HepG2 (cell line): ENCODE data around the gene H6PD. TPM values are rescaled to one million over a fixed set of nuclear protein-coding genes. Genes with fewer than 3 reads are reported as not detected.

Source experiments
- ATAC-seq: fragments of 200-7000 bp; cut with Tn5 transposase; 3 replicates; pipeline ENCODE4 v1.9.1; 2020; ENCODE audit warnings: mild to moderate bottlenecking, moderate library complexity
- BruUV-seq: library from RNA; stranded (reverse); fragments of 400-500 nt; replicated peaks from 2 replicates; lab custom pipeline; 2021; lab: Mats Ljungman, UMichigan
- CTCF ChIA-PET: fragments of 300-600 bp; formaldehyde crosslinking; extraction: SDS; loops from one replicate; lab custom pipeline; 2021; ENCODE audit warnings: low total read pairs, inconsistent platforms, low intra/inter-chr PET ratio; lab: Yijun Ruan, JAX
- POLR2A ChIA-PET: fragments of 350-600 bp; sonication (Branson Sonifier 250); formaldehyde crosslinking; loops from one replicate; lab custom pipeline; 2020; ENCODE audit warnings: antibody characterized with exemption, inconsistent platforms; lab: Yijun Ruan, JAX
- DNase-seq: peaks from one replicate; pipeline ENCODE4 v3.0.0-alpha.2; 2015; ENCODE audit warnings: low spot score
- FAIRE-seq: peaks from 3 replicates; lab custom pipeline; 2011; peaks lifted over from hg19 to GRCh38; lab: Jason Lieb, UNC
- H2AFZ ChIP-seq: one replicate; pipeline ENCODE4 v1.6.1; 2011; ENCODE audit warnings: low read length, inconsistent platforms
- H3K27ac ChIP-seq: fragments of 300-600 bp; 3 replicates; pipeline ENCODE4 v1.8.0; 2011; ENCODE audit warnings: mixed run types, mild to moderate bottlenecking, mixed read lengths, low read length, inconsistent platforms; ENCODE audit not compliant: insufficient read depth; ENCODE audit errors: extremely low read length
- H3K27me3 ChIP-seq, 2 experiments: fragments of 200-600 bp in 1 of 2; 2 replicates in 1 of 2; 3 replicates in 1 of 2; pipeline versions ENCODE4 v1.6.0 to v1.8.0; 2011; ENCODE audit warnings: low read length in 2 of 2, mild to moderate bottlenecking in 2 of 2, moderate library complexity in 2 of 2, inconsistent platforms in 1 of 2; ENCODE audit not compliant: insufficient read depth in 2 of 2, control insufficient read depth in 1 of 2
- H3K36me3 ChIP-seq, 2 experiments: fragments of 200-600 bp in 1 of 2; replicated peaks in 1 of 2; 2 replicates in 1 of 2; 3 replicates in 1 of 2; pipeline versions ENCODE4 v1.5.1 to v1.8.0; 2011; ENCODE audit warnings: low read length in 2 of 2, inconsistent platforms in 1 of 2; ENCODE audit not compliant: insufficient read depth in 2 of 2, control insufficient read depth in 1 of 2
- H3K4me1 ChIP-seq: 2 replicates; pipeline ENCODE4 v1.5.1; 2012; ENCODE audit warnings: low read length, inconsistent platforms; ENCODE audit not compliant: insufficient read depth
- H3K4me2 ChIP-seq: 2 replicates; pipeline ENCODE4 v1.6.0; 2011; ENCODE audit warnings: low read depth, low read length, inconsistent platforms
- H3K4me3 ChIP-seq, 3 experiments: fragments of 200-600 bp in 1 of 3; sonication (generic), shearing (Covaris generic) in 1 of 3; replicated peaks in 1 of 3; 2 replicates each; pipeline ENCODE4 v1.5.1; 2011 to 2016; ENCODE audit warnings: low read length in 3 of 3, inconsistent platforms in 2 of 3, low read depth in 2 of 3, mild to moderate bottlenecking in 2 of 3, control low read depth in 1 of 3, mixed read lengths in 1 of 3; ENCODE audit not compliant: insufficient read depth in 1 of 3
- H3K79me2 ChIP-seq: one replicate; pipeline ENCODE4 v1.6.1; 2011; ENCODE audit warnings: low read length, inconsistent platforms; ENCODE audit not compliant: insufficient read depth
- H3K9ac ChIP-seq: 2 replicates; pipeline ENCODE4 v1.6.0; 2011; ENCODE audit warnings: mild to moderate bottlenecking, low read depth, low read length, inconsistent platforms; ENCODE audit not compliant: insufficient read depth
- H3K9me3 ChIP-seq: 2 replicates; pipeline ENCODE4 v1.5.1; 2012; ENCODE audit warnings: mild to moderate bottlenecking, low read length
- H4K20me1 ChIP-seq: 2 replicates; pipeline ENCODE4 v1.6.0; 2011; ENCODE audit warnings: inconsistent platforms, mild to moderate bottlenecking, low read length, moderate library complexity; ENCODE audit not compliant: insufficient read depth
- BORCS8-MEF2B ChIP-seq: sonication (generic); formaldehyde crosslinking; IDR thresholded peaks from 2 replicates; pipeline ENCODE4 v1.8.0; 2022; ENCODE audit warnings: mild to moderate bottlenecking, missing genetic modification reagents
- HDAC6 ChIP-seq: fragments of 200-600 bp; sonication (generic); IDR thresholded peaks from 2 replicates; pipeline ENCODE4 v1.7.0; 2017; ENCODE audit warnings: mild to moderate bottlenecking, antibody characterized with exemption, low read length, low read depth
- IKZF5 ChIP-seq: IDR thresholded peaks from 2 replicates; pipeline ENCODE4 v1.6.1; 2018; ENCODE audit warnings: missing genetic modification reagents, mild to moderate bottlenecking, missing compliant biosample characterization
- MEIS2 ChIP-seq: sonication (generic); formaldehyde crosslinking; IDR thresholded peaks from 2 replicates; pipeline ENCODE4 v1.9.0; 2021; ENCODE audit warnings: mild to moderate bottlenecking, missing genetic modification reagents
- NR2F2 ChIP-seq: IDR thresholded peaks from 2 replicates; pipeline ENCODE4 v1.6.1; 2012; ENCODE audit warnings: low read depth, inconsistent platforms, borderline replicate concordance
- SALL2 ChIP-seq: sonication (generic); formaldehyde crosslinking; IDR thresholded peaks from 2 replicates; pipeline ENCODE4 v1.8.1; 2023; ENCODE audit warnings: mild to moderate bottlenecking, missing genetic modification reagents, inconsistent platforms
- ZBTB40 ChIP-seq, 2 experiments: fragments of 450-650 bp in 1 of 2; sonication (generic) in 1 of 2; formaldehyde crosslinking in 1 of 2; IDR thresholded peaks; 2 replicates each; pipeline versions ENCODE4 v1.6.1 to v1.8.0; 2016 to 2022; ENCODE audit warnings: antibody characterized with exemption in 1 of 2, mild to moderate bottlenecking in 1 of 2, missing genetic modification reagents in 1 of 2
- ZFP36 ChIP-seq: fragments of 150-350 bp; IDR thresholded peaks from 2 replicates; pipeline ENCODE4 v1.6.1; 2018; ENCODE audit warnings: borderline replicate concordance, low read length, low read depth; ENCODE audit not compliant: partially characterized antibody
- ZNF326 ChIP-seq: sonication (generic); formaldehyde crosslinking; IDR thresholded peaks from 2 replicates; pipeline ENCODE4 v1.4.0; 2020; ENCODE audit warnings: missing genetic modification reagents, borderline replicate concordance
- WGBS: methylation state at CpG from one replicate; pipeline ENCODE4 v1.1.6; 2017; ENCODE audit warnings: low lambda C conversion rate; 5-methylcytosine and 5-hydroxymethylcytosine counted together
- in situ Hi-C: cut with HindIII; loops from 2 replicates; pipeline ENCODE4 v1.10.0; 2017; ENCODE audit warnings: low pct_unique_long_range_greater_than_20kb; ENCODE audit not compliant: extremely low pct_ligation_motif_present
- intact Hi-C: fragments of 100-400 bp; cut with micrococcal nuclease; formaldehyde crosslinking; loops from one replicate; pipeline ENCODE4 v1.10.0; 2022; ENCODE audit not compliant: unreplicated experiment
- polyA plus RNA-seq, 8 experiments: library from polyadenylated mRNA; depleted of rRNA in 3 of 8; stranded (reverse) in 7 of 8; unstranded in 1 of 8; fragments of >200 nt; fragmentation: Illumina TruSeq in 4 of 8; extraction: Trizol in 4 of 8; gene quantifications; 2 replicates each; pipeline versions ENCODE4 v1.2.1 to v1.2.3, GENCODE V29; 2011 to 2016; ENCODE audit warnings: low read depth in 4 of 8, missing spikeins in 1 of 8, mixed read lengths in 1 of 8; ENCODE audit not compliant: insufficient read depth in 1 of 8
- total RNA-seq, 5 experiments: library from RNA; depleted of rRNA; stranded (reverse); fragments of >200 nt; fragmentation: Illumina TruSeq; extraction: Trizol; gene quantifications; 2 replicates each; pipeline ENCODE4 v1.2.3, GENCODE V29; 2016; ENCODE audit warnings: low read depth in 1 of 5

Gene H6PD
- total and polyA plus RNA-seq, 2 of the 13 experiments (the other 11 are each of a cell fraction or from before 2014, with no cell fraction given), result 9.3 to 14.1 TPM

GRCh38 chr1:9263984-9264872 is 29.7 kb downstream of the H6PD start:
- ATAC-seq, result no peak

More at GRCh38 chr1:9263984-9264872, 29.7 kb downstream of the H6PD start:
- H3K9me3 ChIP-seq, result no peaks in the 10 kb centered on the region
- H3K36me3 ChIP-seq, result peaks cover 2 to 9% of the 10 kb centered on the region in 2 experiments; a peak in 2 of 5 replicates
- DNase-seq (no peak), FAIRE-seq (no peak)
- ChIA-PET CTCF (no interaction called here), POLR2A (no interaction called here)
- no peaks in the 10 kb centered on the region for H3K27me3 ChIP-seq
- intact Hi-C loops, result no loop called here
- no peak overlapping the region for H3K4me3 ChIP-seq
- H2AFZ ChIP-seq, result no peak overlapping the region
- no peak overlapping the region for H3K27ac ChIP-seq
- no peaks in the 10 kb centered on the region for H4K20me1 ChIP-seq
- TF ChIP-seq ZBTB40 (IDR thresholded peaks at IDR 0.05) (no peak), ZBTB40 (CRISPR knock-in tag; IDR thresholded peaks at IDR 0.05) (no peak), IKZF5 (CRISPR knock-in tag) (no peak), HDAC6 (no peak), ZNF326 (CRISPR knock-in tag) (no peak), BORCS8-MEF2B (no peak), ZFP36 (no peak), SALL2 (CRISPR knock-in tag) (no peak), MEIS2 (CRISPR knock-in tag) (no peak), NR2F2 (no peak)
- H3K79me2 ChIP-seq, result peaks cover 14% of the 10 kb centered on the region
- in situ Hi-C loops, result no loop called here
- no peaks in the 10 kb centered on the region; the same call in 1 of the 2 replicates for H3K4me1 ChIP-seq
- H3K9ac ChIP-seq, result no peak overlapping the region
- H3K4me2 ChIP-seq, result no peak overlapping the region
- WGBS, result 96% methylated on average over 17 of the region's 50 CpGs
- no TSS peak for BruUV-seq
